Activated CD4-positive, alpha-beta T cell treated with anti-CD3 and anti-CD28 coated beads for 1 hour (primary cell): ENCODE results near the gene PRKCQ.

Source experiments
- DNase-seq: peaks from one replicate; pipeline ENCODE4 v3.0.0-alpha.2; 2020

Gene PRKCQ

GRCh38 chr10:6516281-6516928 lies 63.7 kb downstream of the PRKCQ start:
- DNase-seq: no peak

GRCh38 chr10:6514844-6515780 lies 65.0 kb downstream of the PRKCQ start:
- DNase-seq: no peak

DNA sequence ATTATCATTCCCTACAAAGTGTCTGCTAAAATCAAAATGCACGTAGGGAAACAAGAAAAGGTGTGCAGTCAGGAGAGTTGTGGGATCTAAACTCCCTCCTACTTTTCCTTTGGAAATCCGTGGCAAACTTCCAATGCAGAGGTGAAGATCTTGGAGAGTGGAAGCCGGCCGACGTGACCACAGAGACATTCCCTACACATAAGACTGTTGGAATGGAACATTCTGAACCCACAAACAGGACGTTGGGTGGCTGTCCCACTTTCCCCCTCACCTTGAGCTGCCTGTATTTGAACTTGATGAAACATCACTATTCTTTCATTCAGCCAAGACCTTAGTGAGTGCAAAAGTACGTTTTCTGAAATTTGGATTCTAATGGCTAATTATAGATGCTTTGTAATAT lies 65.9 kb downstream of the PRKCQ start:
- DNase-seq: no peak

DNA sequence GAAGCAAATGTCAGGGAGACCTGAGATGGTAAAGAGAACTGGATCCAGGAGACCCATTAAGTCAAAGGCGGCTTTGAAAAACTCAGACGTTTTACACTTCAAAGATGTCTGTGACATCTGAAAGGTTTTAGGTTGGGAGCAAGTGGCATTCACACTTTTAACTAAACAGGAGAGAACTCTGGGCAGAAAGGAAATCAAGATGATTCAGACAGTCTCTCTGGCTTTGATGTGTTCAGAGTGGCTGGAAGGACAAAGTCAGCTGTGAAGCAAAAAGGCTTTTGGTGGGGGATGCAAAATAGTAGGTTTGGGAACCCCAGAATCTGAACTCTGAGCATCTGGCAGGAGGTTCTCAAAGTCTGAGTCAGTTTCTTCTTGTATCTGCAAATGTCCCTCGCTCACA lies 66.6 kb downstream of the PRKCQ start:
- DNase-seq: no peak

- DNase-seq: no peak
These were observed 67.9 kb downstream of the PRKCQ start for GRCh38 chr10:6512182-6512581.

GRCh38 chr10:6511347-6511746 lies 68.7 kb downstream of the PRKCQ start:
- DNase-seq: no peak

DNA sequence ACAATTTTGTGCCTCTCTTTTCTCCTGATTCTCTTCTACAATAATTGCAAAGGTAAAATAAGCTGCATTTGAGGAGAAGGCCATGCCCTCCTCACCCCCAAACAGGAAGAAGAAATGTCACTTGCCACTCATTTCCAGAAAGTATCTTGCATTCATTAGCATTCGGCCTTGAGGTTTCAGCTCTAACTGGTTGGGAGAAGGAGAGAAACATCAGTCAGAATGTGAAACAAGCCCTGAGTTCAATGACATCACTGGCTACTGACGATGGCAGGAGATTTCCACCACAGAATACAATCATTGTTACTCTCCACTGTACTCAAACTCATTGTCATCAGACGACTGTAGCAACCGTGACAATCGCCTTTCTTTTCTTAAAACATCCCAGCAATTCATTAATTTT lies 72.8 kb downstream of the PRKCQ start:
- DNase-seq: no peak

DNA sequence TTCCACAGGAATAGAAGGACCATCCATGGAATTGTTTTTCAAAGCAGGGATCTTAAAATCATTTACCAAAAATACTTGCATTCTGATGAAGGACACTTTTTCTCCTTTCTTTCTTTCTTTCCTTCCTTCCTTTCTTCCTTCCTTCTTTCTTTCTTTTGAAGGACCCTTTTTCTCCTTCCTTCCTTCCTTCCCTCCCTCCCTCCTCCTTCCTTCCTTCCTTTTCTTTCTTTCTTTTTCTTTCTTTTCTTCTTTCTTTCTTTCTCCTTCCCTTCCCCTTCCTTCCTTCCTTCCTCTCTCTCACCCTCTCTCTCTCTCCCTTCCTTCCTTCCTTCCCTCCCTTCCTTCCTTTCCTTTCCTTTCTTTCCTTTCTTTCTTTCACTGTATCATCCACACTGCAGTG lies 74.8 kb downstream of the PRKCQ start:
- DNase-seq: no peak

DNA sequence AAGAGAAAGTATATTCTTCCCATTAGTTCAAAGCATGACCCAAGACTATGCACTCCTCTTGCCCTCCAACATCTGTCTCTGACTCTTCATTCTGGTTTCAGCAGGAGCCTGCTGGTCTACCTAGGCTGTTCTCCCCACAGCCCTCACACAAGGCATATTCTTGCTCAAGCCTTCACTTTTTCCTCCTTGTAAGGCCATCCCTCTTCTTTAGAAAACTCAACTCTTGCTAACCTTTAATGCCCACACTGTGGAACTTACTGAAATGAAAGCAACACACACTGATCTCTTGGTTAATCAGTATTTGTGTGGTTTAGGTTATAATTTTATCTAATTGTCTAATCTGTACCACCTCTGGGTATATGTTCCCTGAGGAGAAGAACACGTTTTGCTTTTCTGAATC lies 75.8 kb downstream of the PRKCQ start:
- DNase-seq: no peak

GRCh38 chr10:6503171-6503570 lies 76.9 kb downstream of the PRKCQ start:
- DNase-seq: no peak

GRCh38 chr10:6501931-6502330 lies 78.1 kb downstream of the PRKCQ start:
- no peak for DNase-seq

GRCh38 chr10:6499974-6500373 lies 80.1 kb downstream of the PRKCQ start:
- no peak for DNase-seq

GRCh38 chr10:6498771-6499170 lies 81.3 kb downstream of the PRKCQ start:
- DNase-seq: peak; percentile 16

- no peak for DNase-seq
These were observed 82.5 kb downstream of the PRKCQ start for GRCh38 chr10:6497620-6498019.

DNA sequence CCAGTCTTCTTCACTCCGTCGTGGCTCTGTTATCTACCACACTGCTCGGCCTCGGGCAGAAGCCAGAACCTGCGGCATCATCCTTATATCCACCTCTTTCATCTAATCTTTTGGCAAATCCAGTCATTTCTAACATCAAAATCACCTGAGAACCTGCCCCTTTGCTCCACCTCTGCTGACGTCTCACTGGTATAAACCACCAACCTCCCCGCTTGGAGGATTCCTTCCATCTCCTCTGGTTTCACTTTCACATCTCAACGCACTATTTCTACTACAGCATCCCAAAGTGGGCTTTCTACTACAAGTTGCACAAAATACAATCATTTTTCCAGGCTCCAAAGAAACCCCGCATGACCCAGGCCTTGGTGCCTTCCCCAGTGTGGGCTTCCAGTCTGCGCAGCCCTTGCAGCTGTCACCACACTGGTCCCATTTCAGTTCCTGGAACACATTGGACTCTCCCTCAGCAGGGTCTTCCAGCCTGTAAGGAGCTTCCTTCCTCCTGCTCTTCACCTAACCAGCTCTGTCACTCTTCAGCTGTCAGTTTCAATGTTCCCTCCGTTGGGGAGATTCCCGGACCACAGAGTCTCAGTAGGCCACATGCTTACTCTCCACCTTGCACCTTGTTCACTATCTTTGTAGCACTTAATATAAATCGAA lies 85.0 kb downstream of the PRKCQ start:
- peak; percentile 31 for DNase-seq

DNA sequence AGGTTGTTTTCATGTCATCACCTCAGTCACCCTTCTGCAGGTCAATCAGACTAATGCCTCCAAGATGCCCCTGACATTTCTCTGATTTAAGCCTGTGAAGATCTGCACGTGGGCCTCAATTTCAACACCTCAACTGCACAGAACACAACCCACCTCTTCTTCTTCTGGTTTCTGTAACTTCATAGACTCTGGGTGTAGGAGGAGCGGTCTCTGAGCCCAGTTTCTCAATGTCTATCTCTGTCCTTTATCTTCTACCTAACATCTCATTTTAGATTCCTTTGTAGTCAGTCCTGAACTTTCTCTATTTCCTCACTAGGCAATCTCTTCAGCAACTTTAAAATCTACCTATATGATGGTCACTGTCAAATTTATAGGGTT lies 85.6 kb downstream of the PRKCQ start:
- DNase-seq: no peak

GRCh38 chr10:6493521-6494441 lies 86.3 kb downstream of the PRKCQ start:
- DNase-seq: no peak

DNA sequence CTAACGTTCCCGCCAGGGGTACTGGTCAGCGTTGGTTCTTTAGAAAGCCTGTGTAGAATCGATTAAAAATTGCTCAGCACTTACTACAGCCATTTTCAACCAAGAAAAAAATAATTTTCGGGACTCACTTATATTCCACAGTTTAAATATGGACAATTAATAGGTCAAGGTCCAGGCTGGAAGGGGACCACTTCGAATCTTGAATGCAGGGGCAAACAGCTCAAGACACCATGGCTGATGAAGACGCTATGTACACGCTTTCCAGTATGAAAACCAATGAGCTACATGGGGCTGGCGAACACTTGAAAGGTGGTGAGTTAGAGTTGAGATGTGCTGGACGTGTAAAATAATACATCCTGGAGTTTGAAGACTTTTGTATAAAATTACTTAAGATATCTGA lies 87.2 kb downstream of the PRKCQ start:
- no peak for DNase-seq

GRCh38 chr10:6491841-6492609 lies 88.1 kb downstream of the PRKCQ start:
- DNase-seq: no peak

DNA sequence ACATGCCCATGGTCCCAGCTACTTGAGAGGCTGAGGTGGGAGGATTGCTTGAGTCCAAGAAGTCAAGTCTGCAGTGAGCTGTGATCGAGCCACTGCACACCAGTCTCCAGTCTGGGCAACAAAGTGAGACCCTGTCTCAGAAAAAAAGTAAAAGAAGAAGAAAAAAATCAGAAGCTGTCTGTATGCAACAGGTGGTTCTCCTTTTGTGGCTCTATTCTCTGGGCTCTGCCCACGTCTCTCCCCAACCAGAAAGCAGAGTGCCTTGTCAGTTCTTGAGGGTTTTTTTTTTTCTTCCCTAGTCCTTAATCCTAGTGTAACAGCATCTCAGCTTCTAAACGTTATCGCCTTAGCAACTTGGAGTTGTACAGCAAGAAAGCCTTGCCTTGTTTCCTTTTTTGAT lies 89.5 kb downstream of the PRKCQ start:
- no peak for DNase-seq

DNA sequence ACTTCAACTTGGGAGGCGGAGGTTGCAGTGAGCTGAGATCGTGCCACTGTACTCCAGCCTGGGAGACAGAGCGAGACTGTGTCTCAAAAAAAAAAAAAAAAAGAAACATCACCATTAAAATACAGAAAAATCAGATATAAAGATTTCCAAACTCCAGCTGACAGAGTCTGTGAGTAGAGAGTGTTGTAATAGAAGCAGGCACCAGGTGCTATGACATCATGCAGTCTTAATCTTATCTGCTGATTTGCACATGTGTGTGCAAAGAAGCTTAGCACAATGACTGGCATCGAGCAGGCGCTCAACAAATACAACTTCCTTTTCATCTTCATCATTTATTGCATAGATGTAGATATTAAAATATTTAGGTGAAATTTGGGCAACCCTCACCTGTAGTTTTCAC lies 92.2 kb downstream of the PRKCQ start:
- DNase-seq: no peak

DNA sequence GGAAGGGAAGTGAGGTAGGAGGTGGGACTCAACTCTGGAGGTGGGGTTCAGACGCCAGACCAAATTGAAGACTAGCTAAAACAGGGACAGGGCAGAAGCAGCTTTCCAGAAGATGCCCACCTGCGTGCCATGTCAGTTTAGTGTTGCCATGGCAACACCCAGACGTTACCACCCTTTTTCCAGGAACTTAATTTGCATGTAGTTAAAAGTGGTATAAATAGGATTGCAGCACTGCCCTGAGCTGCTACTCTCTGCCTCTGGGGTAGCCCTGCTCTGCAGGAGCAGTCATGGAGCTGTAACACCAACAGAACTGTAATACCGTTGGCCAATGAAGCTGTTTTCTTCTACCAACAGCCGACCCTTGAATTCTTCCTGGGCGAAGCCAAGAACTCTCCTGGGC lies 93.8 kb downstream of the PRKCQ start:
- no peak for DNase-seq
